ENCODE results near the gene TRAF3.

DNA sequence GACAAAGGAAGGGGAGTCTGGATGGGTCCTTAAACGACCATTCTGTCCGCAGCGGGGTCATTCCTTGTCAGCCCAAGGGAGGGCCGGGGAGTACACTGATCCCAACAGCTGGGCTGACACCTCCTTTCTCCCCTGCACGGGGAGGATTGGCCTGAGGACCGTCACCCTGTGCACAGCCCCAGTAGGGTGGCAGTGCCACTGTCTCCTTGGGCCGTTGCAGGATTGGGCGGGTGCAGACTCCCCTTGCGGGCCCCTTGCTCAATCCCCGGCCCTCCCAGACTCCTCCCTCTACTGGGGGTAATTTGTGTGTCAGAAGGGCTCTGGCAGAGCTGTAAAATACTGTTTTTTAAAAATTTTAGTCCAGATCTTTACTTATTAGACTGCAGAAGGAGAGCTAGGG is 132.7 kb downstream of the TRAF3 start:
- TF ChIP-seq, protein P1, sequence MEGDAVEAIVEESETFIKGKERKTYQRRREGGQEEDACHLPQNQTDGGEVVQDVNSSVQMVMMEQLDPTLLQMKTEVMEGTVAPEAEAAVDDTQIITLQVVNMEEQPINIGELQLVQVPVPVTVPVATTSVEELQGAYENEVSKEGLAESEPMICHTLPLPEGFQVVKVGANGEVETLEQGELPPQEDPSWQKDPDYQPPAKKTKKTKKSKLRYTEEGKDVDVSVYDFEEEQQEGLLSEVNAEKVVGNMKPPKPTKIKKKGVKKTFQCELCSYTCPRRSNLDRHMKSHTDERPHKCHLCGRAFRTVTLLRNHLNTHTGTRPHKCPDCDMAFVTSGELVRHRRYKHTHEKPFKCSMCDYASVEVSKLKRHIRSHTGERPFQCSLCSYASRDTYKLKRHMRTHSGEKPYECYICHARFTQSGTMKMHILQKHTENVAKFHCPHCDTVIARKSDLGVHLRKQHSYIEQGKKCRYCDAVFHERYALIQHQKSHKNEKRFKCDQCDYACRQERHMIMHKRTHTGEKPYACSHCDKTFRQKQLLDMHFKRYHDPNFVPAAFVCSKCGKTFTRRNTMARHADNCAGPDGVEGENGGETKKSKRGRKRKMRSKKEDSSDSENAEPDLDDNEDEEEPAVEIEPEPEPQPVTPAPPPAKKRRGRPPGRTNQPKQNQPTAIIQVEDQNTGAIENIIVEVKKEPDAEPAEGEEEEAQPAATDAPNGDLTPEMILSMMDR (conservative IDR thresholded peaks at IDR 0.05; ENCODE audit: low read depth, low read length): no peak
- TF ChIP-seq EZH2 (IDR thresholded peaks at IDR 0.05; ENCODE audit: borderline replicate concordance, low read depth, low read length, poor library complexity, severe bottlenecking): no peak

All from A673 (cell line).